Measurements from ENCODE around the gene ITGA2.

The ITGA2 gene

DNA sequence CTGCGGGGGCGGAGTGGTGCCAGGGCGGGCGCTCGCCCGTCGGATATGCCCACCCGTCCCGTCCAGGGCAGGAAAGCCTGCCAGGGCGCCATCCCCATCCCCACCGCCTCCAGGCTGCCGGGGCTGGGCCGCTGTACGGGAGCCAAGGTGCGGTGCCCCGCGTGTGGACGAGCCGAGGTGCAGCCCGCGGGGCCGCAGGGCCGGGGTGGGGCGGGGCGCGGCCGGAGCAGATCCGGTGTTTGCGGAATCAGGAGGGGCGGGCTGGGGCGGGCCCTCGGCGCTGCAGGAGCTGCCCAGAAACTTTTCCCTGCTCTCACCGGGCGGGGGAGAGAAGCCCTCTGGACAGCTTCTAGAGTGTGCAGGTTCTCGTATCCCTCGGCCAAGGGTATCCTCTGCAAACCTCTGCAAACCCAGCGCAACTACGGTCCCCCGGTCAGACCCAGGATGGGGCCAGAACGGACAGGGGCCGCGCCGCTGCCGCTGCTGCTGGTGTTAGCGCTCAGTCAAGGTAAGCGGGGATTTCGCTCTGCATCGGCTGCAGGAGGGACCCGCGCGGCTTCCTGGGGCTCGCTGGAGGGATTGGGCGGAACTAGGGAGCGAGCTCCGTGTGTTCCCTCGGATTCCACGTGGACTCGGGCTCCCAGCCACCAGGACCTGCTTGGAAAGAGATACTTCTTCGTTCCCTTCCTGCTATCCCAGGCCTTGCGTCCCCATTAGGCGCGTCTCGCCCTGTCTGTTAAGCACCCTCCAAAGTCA is at the start of gene ITGA2:
ITGA2 (plus strand) TSS at position 328 of the 756 bp plus-strand sequence; CDS start at position 445, 117 bp downstream.
- peaks cover 27% of the 10 kb centered on the region for H3K27me3 ChIP-seq (ENCODE audit: control insufficient read depth, insufficient read depth, low read length)
- H3K36me3 ChIP-seq (ENCODE audit: control insufficient read depth, insufficient read depth, low read length): no peaks in the 10 kb centered on the region
- H3K4me1 ChIP-seq (ENCODE audit: control insufficient read depth, insufficient read depth, low read length): no peaks in the 10 kb centered on the region
- peak within 1 kb of the TSS; percentile 91 for H3K4me3 ChIP-seq (ENCODE audit: low read depth, low read length)
- H3K9ac ChIP-seq (ENCODE audit: low read depth, low read length): peak within 1 kb of the TSS; percentile 73
- no peaks in the 10 kb centered on the region for H3K9me3 ChIP-seq (ENCODE audit: control insufficient read depth, insufficient read depth, low read length)

DNA sequence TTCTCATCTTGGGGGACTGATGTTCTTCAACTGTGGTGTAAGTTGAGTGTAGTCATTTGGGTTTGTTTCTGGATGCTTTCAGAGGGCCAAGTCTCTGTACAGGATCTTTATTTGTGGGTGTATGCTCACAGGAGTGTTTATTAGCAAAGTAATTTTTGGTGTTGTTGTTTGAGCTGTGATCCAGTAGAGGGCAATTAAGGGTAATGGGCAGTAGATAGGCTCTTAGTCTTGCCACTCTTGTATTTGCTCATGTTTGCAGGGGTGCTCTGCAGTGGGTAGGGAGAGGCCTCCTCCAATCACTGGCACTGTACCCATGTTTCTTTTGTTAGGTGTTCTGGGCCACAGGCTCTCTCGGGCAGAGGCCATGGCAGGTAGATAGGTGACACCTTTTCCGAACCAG is 45.9 kb upstream of the ITGA2 start:
- H3K9ac ChIP-seq (ENCODE audit: low read depth, low read length): no peak overlapping the region
- no peaks in the 10 kb centered on the region for H3K9me3 ChIP-seq (ENCODE audit: control insufficient read depth, insufficient read depth, low read length)
- no peaks in the 10 kb centered on the region for H3K4me1 ChIP-seq (ENCODE audit: control insufficient read depth, insufficient read depth, low read length)
- H3K27me3 ChIP-seq (ENCODE audit: control insufficient read depth, insufficient read depth, low read length): no peaks in the 10 kb centered on the region
- H3K4me3 ChIP-seq (ENCODE audit: low read depth, low read length): no peak overlapping the region
- H3K36me3 ChIP-seq (ENCODE audit: control insufficient read depth, insufficient read depth, low read length): no peaks in the 10 kb centered on the region

DNA sequence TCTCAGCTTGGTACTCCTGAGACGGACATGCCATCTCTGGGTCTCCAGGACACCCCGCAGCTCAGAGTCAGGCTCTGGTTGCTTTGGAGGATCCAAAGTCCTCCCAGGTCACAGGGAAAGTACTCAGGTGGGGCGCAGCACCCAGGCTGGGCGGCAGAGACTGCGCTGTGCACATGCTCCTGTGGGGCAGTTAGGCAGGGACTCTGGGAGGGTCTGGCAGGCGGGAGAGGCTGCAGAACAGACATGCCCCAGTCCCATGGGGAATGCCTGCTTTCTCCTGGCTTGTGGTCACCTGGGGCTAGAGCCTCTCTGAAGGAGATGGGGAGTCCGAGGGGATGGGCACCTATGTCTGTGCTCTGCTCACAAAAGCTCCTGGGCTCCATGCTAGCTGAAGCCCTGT is 45.3 kb upstream of the ITGA2 start:
- Histone ChIP-seq H3K9ac (ENCODE audit: low read depth, low read length) (no peak overlapping the region), H3K27me3 (ENCODE audit: control insufficient read depth, insufficient read depth, low read length) (no peaks in the 10 kb centered on the region), H3K4me3 (ENCODE audit: low read depth, low read length) (no peak overlapping the region), H3K9me3 (ENCODE audit: control insufficient read depth, insufficient read depth, low read length) (no peaks in the 10 kb centered on the region), H3K36me3 (ENCODE audit: control insufficient read depth, insufficient read depth, low read length) (no peaks in the 10 kb centered on the region), H3K4me1 (ENCODE audit: control insufficient read depth, insufficient read depth, low read length) (no peaks in the 10 kb centered on the region)

DNA sequence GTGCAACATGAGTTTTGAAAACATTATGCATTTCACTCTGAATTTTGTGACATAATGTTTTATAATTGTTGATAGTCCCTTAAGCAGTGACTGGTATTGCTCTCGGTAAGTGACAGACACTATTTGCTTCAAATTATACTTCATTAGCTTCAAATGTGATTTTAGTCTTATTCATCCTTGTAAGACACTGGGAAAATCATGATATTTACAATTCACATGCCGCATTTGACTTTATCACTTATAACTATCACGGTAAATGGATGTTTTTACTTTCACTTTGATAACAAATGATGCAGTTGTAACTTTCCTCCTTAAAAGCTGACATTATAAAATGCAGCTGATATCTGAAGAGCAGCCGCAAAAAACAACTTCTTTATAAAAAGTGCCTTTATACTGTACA is 44.1 kb upstream of the ITGA2 start:
- Histone ChIP-seq H3K4me3 (ENCODE audit: low read depth, low read length) (no peak overlapping the region), H3K36me3 (ENCODE audit: control insufficient read depth, insufficient read depth, low read length) (no peaks in the 10 kb centered on the region), H3K9ac (ENCODE audit: low read depth, low read length) (no peak overlapping the region), H3K27me3 (ENCODE audit: control insufficient read depth, insufficient read depth, low read length) (no peaks in the 10 kb centered on the region), H3K4me1 (ENCODE audit: control insufficient read depth, insufficient read depth, low read length) (no peaks in the 10 kb centered on the region), H3K9me3 (ENCODE audit: control insufficient read depth, insufficient read depth, low read length) (no peaks in the 10 kb centered on the region)

DNA sequence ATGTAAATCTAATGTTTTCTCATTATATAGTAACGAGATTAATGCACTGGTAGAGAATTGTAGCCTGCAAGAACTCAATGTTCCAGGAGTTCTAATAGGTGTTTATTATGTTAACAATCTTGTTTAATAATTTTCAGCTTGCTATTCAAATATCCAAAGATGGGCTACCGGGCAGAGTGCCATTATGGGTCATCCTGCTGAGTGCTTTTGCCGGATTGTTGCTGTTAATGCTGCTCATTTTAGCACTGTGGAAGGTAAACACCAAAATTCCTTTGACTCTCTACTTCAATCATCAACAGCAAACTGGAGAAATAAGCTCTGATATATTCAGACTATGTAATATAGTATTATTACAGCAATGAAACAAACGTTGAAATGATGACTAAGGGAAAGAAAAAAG is 41.9 kb upstream of the ITGA2 start:
- no peaks in the 10 kb centered on the region for H3K9me3 ChIP-seq (ENCODE audit: control insufficient read depth, insufficient read depth, low read length)
- H3K4me3 ChIP-seq (ENCODE audit: low read depth, low read length): no peak overlapping the region
- H3K9ac ChIP-seq (ENCODE audit: low read depth, low read length): no peak overlapping the region
- H3K27me3 ChIP-seq (ENCODE audit: control insufficient read depth, insufficient read depth, low read length): no peaks in the 10 kb centered on the region
- no peaks in the 10 kb centered on the region for H3K4me1 ChIP-seq (ENCODE audit: control insufficient read depth, insufficient read depth, low read length)
- H3K36me3 ChIP-seq (ENCODE audit: control insufficient read depth, insufficient read depth, low read length): no peaks in the 10 kb centered on the region

DNA sequence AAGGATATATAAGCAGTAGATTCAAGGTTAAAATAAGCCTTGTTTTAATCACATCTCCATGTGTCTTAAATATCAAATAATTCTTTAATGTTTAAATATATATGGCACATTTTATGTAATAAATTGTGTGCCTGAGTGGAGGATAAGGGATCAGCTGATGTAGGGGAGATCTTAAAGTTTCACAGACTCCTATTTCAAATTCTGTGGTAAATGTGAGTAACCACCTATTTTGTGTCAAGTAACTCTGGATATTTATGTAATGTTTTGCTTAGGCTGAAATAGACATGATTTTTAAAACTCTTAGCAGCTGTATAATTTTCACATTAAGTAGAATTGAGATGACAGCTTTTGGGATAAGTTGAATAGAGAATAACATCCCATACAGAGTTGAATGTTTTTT is 41.3 kb upstream of the ITGA2 start:
- Histone ChIP-seq H3K36me3 (ENCODE audit: control insufficient read depth, insufficient read depth, low read length) (no peaks in the 10 kb centered on the region), H3K9ac (ENCODE audit: low read depth, low read length) (no peak overlapping the region), H3K4me1 (ENCODE audit: control insufficient read depth, insufficient read depth, low read length) (no peaks in the 10 kb centered on the region), H3K9me3 (ENCODE audit: control insufficient read depth, insufficient read depth, low read length) (no peaks in the 10 kb centered on the region), H3K27me3 (ENCODE audit: control insufficient read depth, insufficient read depth, low read length) (no peaks in the 10 kb centered on the region), H3K4me3 (ENCODE audit: low read depth, low read length) (no peak overlapping the region)

DNA sequence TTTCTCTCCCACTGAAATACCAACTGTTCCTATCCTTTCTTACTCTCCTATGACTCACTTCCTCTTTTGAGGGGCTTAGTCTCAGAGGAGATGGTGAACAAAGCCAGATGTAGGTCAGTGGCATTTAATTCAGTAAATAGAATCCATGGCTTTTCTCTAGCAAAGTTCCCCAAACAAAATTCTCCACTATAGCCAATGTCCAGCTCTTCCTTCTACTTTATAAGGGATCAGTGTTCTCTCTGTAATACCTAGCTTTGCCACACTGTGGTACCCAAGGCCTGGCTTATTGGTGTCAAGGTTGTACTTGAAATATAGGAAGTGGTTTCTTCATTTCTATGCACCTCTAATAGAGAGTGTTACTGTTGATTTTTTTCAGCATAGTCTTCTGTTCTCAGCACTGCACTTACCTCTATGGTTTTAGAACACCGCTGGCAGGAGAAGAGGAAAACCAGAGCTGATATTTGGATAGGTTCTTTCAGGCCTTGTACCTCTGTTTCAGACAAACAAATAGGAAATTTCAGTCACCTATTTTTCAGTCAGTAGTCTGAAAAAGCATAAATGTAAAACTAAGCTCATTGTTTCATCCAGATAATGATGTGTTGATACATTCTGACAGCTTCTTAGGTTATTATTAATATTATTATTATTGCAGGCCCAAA is 40.6 kb upstream of the ITGA2 start:
- H3K36me3 ChIP-seq (ENCODE audit: control insufficient read depth, insufficient read depth, low read length): no peaks in the 10 kb centered on the region
- H3K9me3 ChIP-seq (ENCODE audit: control insufficient read depth, insufficient read depth, low read length): no peaks in the 10 kb centered on the region
- no peak overlapping the region for H3K9ac ChIP-seq (ENCODE audit: low read depth, low read length)
- H3K4me1 ChIP-seq (ENCODE audit: control insufficient read depth, insufficient read depth, low read length): no peaks in the 10 kb centered on the region
- H3K27me3 ChIP-seq (ENCODE audit: control insufficient read depth, insufficient read depth, low read length): no peaks in the 10 kb centered on the region
- no peak overlapping the region for H3K4me3 ChIP-seq (ENCODE audit: low read depth, low read length)

DNA sequence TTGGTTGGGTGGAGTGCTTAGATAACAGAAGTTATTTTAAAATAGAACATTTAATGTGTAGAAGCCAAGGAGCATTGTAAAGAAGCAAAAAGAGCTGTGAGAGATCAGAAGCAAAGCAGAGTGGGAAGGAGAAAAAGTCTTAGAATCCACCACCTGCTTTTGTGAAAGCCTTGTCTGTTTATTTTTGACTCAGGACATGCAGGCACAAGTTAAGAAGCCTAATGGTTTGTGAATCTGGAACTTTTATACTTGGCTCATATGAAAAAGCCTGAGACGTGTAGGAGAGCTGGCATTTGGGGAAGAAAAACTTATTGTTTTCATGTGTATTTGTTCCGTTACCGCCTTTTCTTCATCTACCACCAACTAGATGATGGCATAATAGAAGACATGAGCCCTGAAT is 38.5 kb upstream of the ITGA2 start:
- no peak overlapping the region for H3K9ac ChIP-seq (ENCODE audit: low read depth, low read length)
- H3K36me3 ChIP-seq (ENCODE audit: control insufficient read depth, insufficient read depth, low read length): no peaks in the 10 kb centered on the region
- H3K4me3 ChIP-seq (ENCODE audit: low read depth, low read length): no peak overlapping the region
- no peaks in the 10 kb centered on the region for H3K27me3 ChIP-seq (ENCODE audit: control insufficient read depth, insufficient read depth, low read length)
- H3K9me3 ChIP-seq (ENCODE audit: control insufficient read depth, insufficient read depth, low read length): no peaks in the 10 kb centered on the region
- no peaks in the 10 kb centered on the region for H3K4me1 ChIP-seq (ENCODE audit: control insufficient read depth, insufficient read depth, low read length)

DNA sequence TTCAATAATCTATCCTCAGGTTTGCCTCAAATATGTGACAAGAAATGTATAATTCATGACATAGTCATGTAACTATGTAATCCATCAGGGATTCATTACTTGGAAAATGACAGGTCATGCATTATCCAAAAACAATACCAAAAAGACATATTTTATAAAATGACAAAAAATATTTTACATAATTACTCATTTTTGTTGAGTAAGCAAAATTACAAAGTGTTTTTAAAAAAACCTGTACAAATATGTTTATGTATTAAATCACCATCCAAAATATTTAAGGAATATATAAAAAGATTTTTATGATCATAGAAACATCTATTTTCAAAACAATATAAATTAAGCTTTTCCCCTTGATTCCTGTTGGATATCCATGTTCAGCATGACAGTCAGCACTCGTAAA is 36.7 kb upstream of the ITGA2 start:
- Histone ChIP-seq H3K4me1 (ENCODE audit: control insufficient read depth, insufficient read depth, low read length) (peaks cover 2% of the 10 kb centered on the region), H3K36me3 (ENCODE audit: control insufficient read depth, insufficient read depth, low read length) (no peaks in the 10 kb centered on the region), H3K27me3 (ENCODE audit: control insufficient read depth, insufficient read depth, low read length) (no peaks in the 10 kb centered on the region), H3K4me3 (ENCODE audit: low read depth, low read length) (no peak overlapping the region), H3K9me3 (ENCODE audit: control insufficient read depth, insufficient read depth, low read length) (no peaks in the 10 kb centered on the region), H3K9ac (ENCODE audit: low read depth, low read length) (no peak overlapping the region)

DNA sequence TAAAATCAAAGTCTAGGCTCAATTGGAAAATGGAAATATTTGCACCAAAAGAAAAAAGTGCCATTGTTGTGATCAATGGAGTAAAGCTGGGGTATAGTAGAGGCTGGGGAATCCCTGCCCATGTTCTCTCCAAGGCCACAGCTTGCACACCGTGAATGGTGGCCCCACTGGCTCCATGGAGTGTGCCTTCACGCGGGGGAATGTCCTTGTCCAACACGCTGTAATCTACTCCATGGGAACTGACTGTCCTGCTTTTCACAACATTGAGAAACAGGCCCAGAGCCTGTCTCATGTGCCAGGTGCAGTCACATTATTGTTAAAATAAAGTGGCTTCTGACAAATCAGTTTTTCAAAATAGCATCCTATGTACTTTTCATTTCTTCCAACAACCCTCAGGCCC is 33.1 kb upstream of the ITGA2 start:
- Histone ChIP-seq H3K9me3 (ENCODE audit: control insufficient read depth, insufficient read depth, low read length) (no peaks in the 10 kb centered on the region), H3K4me1 (ENCODE audit: control insufficient read depth, insufficient read depth, low read length) (peaks cover 2% of the 10 kb centered on the region), H3K4me3 (ENCODE audit: low read depth, low read length) (no peak overlapping the region), H3K36me3 (ENCODE audit: control insufficient read depth, insufficient read depth, low read length) (no peaks in the 10 kb centered on the region), H3K27me3 (ENCODE audit: control insufficient read depth, insufficient read depth, low read length) (no peaks in the 10 kb centered on the region), H3K9ac (ENCODE audit: low read depth, low read length) (no peak overlapping the region)

DNA sequence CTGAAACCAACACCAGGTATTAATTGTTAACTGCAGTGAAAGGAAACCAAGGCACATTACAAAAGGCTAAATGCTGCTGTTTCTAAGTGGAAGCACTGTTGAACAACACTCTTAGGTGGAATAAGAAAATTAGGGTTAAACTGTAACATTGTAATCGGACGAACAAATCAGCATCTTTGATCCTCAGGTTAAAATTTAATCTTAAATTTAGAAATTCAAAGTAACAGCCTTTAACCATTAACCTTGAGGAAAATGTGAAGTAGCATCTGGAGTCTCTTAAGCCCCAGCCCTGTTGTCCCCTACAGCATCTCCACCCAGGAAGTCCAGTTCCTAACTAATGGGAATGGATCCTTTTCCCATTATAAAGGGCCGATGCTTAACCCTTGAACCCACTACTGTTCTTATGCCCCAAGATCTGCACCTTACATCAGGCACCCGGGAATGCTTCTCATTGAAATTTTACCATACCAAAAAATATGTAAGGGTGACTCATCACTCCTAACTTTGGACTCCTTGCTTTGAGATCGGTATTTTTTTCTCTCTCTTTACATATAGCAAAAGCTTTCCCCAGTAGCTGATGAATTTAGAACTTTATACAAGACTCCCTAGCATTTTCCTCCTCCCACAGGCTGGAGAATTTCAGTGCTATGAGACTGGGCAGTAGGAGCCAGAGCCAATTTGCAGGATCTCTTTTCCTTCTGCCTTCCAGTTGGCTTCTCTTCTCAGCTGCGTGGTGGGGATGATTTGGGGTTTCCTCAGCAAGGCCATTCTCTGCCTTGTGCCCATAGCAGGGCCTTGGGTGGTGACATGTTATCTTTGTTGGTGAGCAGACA is 32.0 kb upstream of the ITGA2 start:
- peaks cover 2% of the 10 kb centered on the region for H3K4me1 ChIP-seq (ENCODE audit: control insufficient read depth, insufficient read depth, low read length)
- H3K9me3 ChIP-seq (ENCODE audit: control insufficient read depth, insufficient read depth, low read length): no peaks in the 10 kb centered on the region
- H3K9ac ChIP-seq (ENCODE audit: low read depth, low read length): no peak overlapping the region
- H3K4me3 ChIP-seq (ENCODE audit: low read depth, low read length): no peak overlapping the region
- no peaks in the 10 kb centered on the region for H3K36me3 ChIP-seq (ENCODE audit: control insufficient read depth, insufficient read depth, low read length)
- no peaks in the 10 kb centered on the region for H3K27me3 ChIP-seq (ENCODE audit: control insufficient read depth, insufficient read depth, low read length)

Data from iPS-15b (cell line).